Activated CD4-positive, alpha-beta T cell treated with anti-CD3 and anti-CD28 coated beads, Interleukin-2, amount 10 ng/mL, durations not matched to agents 7 days and 5 days (primary cell): Measurements from ENCODE around the gene KCNH2. TPM values are rescaled to one million over a fixed set of nuclear protein-coding genes. Genes with fewer than 3 reads are reported as not detected.
A peak's percentile ranks its signal among the peaks of the same experiment; 100 is the strongest.

Experiments
- CTCF ChIA-PET: fragments of 350-600 bp; sonication (Branson Sonifier 250); formaldehyde crosslinking; loops from one replicate; lab custom pipeline; 2021; ENCODE audit warnings: antibody characterized with exemption; lab: Charles Lee
- POLR2A ChIA-PET: fragments of 350-600 bp; sonication (Branson Sonifier 250); formaldehyde crosslinking; loops from one replicate; lab custom pipeline; 2021; ENCODE audit warnings: antibody characterized with exemption; lab: Charles Lee
- DNase-seq: peaks from one replicate; pipeline ENCODE4 v3.0.0-alpha.2; 2020
- H3K27ac Mint-ChIP-seq: one replicate; pipeline ENCODE4 v1.8.0; 2021; ENCODE audit warnings: mild to moderate bottlenecking, moderate library complexity, mixed read lengths
- H3K27me3 Mint-ChIP-seq: one replicate; pipeline ENCODE4 v1.8.0; 2021; ENCODE audit warnings: mixed read lengths
- H3K36me3 Mint-ChIP-seq: one replicate; pipeline ENCODE4 v1.8.0; 2021; ENCODE audit warnings: low read depth, mixed read lengths
- H3K4me1 Mint-ChIP-seq: one replicate; pipeline ENCODE4 v1.8.0; 2021; ENCODE audit warnings: mixed read lengths
- H3K4me3 Mint-ChIP-seq: one replicate; pipeline ENCODE4 v1.8.0; 2021; ENCODE audit warnings: mild to moderate bottlenecking, moderate library complexity, mixed read lengths
- H3K9me3 Mint-ChIP-seq: one replicate; pipeline ENCODE4 v1.8.0; 2021; ENCODE audit warnings: mixed read lengths
- total RNA-seq, 2 experiments: library from RNA; stranded (reverse); gene quantifications; one replicate each; pipeline ENCODE4 v1.2.3, GENCODE V29; 2021

Gene KCNH2
- total RNA-seq, 2 experiments from 2014 or later = 0.27 to 0.30 TPM

GRCh38 chr7:150959081-150959480, 19.0 kb downstream of the KCNH2 start:
- ChIA-PET POLR2A (no interaction called here), CTCF (interaction anchor here (0.6 to 1.4 kb wide), 3 partner anchors 27 to 69 kb away, joined by 3 read pairs; partner anchors contain the start of gene ABCB8)
- no peak for DNase-seq
- no peaks in the 10 kb centered on the region for H3K36me3 Mint-ChIP-seq
- no peaks in the 10 kb centered on the region for H3K9me3 Mint-ChIP-seq
- H3K4me1 Mint-ChIP-seq = peaks cover 15% of the 10 kb centered on the region
- no peak overlapping the region for H3K27ac Mint-ChIP-seq
- no peak overlapping the region for H3K4me3 Mint-ChIP-seq
- H3K27me3 Mint-ChIP-seq = peaks cover 38% of the 10 kb centered on the region

GRCh38 chr7:150958597-150958996, 19.5 kb downstream of the KCNH2 start:
- H3K9me3 Mint-ChIP-seq = no peaks in the 10 kb centered on the region
- peaks cover 15% of the 10 kb centered on the region for H3K4me1 Mint-ChIP-seq

GRCh38 chr7:150958062-150958552, 20.0 kb downstream of the KCNH2 start:
- CTCF ChIA-PET = interaction anchor here (0.6 to 0.7 kb wide), 2 partner anchors 44 to 90 kb away, joined by 3 to 4 read pairs; partner anchors contain the start of gene ASIC3
- H3K4me1 Mint-ChIP-seq = peaks cover 15% of the 10 kb centered on the region
- no peak for DNase-seq
- POLR2A ChIA-PET = no interaction called here
- peaks cover 38% of the 10 kb centered on the region for H3K27me3 Mint-ChIP-seq
- no peaks in the 10 kb centered on the region for H3K36me3 Mint-ChIP-seq
- H3K27ac Mint-ChIP-seq = no peak overlapping the region
- H3K4me3 Mint-ChIP-seq = no peak overlapping the region
- no peaks in the 10 kb centered on the region for H3K9me3 Mint-ChIP-seq

More at GRCh38 chr7:150958597-150958996, 19.5 kb downstream of the KCNH2 start:
- Mint-ChIP-seq H3K27me3 (peaks cover 38% of the 10 kb centered on the region), H3K27ac (no peak overlapping the region), H3K4me3 (no peak overlapping the region), H3K36me3 (no peaks in the 10 kb centered on the region)
- ChIA-PET POLR2A (no interaction called here), CTCF (interaction anchor here (0.6 to 1.4 kb wide), 2 partner anchors 70 to 90 kb away, joined by 3 read pairs; partner anchors contain the start of genes ABCB8 and ASIC3)
- no peak for DNase-seq

GRCh38 chr7:150957133-150958020, 20.7 kb downstream of the KCNH2 start:
- DNase-seq = no peak
- Mint-ChIP-seq H3K4me1 (peaks cover 14% of the 10 kb centered on the region), H3K9me3 (no peaks in the 10 kb centered on the region), H3K27me3 (peaks cover 38% of the 10 kb centered on the region), H3K27ac (peak overlapping the region; percentile 27), H3K4me3 (no peak overlapping the region), H3K36me3 (no peaks in the 10 kb centered on the region)
- CTCF ChIA-PET = interaction anchor here (0.7 kb wide), 1 partner anchor 43 kb away, joined by 4 read pairs; no protein-coding TSS in a partner anchor
- POLR2A ChIA-PET = no interaction called here

- Mint-ChIP-seq H3K4me1 (peaks cover 13% of the 10 kb centered on the region), H3K4me3 (no peak overlapping the region), H3K9me3 (no peaks in the 10 kb centered on the region), H3K27ac (no peak overlapping the region), H3K27me3 (peaks cover 38% of the 10 kb centered on the region), H3K36me3 (no peaks in the 10 kb centered on the region)
- no peak for DNase-seq
- CTCF ChIA-PET = no interaction called here
- POLR2A ChIA-PET = no interaction called here
These were observed 21.6 kb downstream of the KCNH2 start for GRCh38 chr7:150956395-150957132.

DNA sequence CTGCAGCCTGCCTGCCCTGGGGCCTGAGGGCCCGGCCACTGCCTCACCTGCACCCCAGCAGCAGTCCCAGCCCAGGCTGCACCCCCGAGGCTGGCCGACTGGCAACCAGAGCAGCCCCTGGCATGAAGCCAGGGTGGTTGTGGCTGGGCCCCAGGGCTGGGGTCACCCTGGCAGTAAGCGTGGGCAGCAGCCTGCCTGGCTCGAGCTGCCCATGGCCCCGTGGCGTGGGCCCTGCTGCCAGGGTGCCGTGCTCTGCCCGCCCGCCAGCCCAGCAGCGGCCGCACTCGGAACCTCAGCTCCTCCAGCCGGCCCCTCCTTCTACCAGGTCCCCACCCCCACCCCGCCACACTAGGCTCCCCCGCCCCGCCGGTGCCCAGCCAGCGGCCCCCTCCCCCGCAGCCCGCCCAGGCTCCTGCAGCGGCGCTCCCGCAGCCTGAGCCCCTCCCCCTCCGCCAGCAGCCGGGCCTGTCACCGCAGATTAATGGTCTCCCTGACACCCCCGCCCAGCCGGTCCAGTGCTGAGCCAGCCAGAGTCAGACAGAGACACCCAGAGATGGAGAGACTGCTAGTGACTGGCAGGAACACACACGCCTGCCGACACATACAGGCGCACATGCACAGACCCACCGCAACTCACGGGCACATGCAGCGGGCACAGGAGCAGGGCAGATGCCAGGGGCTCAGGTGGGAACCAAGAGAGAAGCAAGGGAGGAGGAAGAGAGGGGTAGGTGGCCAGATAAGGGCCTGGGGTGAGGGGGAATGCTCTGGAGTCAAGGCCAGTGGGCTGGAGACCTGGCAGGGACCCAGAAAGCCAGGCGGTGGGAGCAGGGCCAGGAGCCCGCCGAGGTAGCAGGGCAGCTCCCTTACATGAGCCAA, 22.4 kb downstream of the KCNH2 start:
- CTCF ChIA-PET = no interaction called here
- Mint-ChIP-seq H3K27ac (no peak overlapping the region), H3K27me3 (peaks cover 38% of the 10 kb centered on the region), H3K9me3 (no peaks in the 10 kb centered on the region), H3K4me1 (peaks cover 13% of the 10 kb centered on the region), H3K4me3 (no peak overlapping the region), H3K36me3 (no peaks in the 10 kb centered on the region)
- POLR2A ChIA-PET = no interaction called here
- no peak for DNase-seq

DNA sequence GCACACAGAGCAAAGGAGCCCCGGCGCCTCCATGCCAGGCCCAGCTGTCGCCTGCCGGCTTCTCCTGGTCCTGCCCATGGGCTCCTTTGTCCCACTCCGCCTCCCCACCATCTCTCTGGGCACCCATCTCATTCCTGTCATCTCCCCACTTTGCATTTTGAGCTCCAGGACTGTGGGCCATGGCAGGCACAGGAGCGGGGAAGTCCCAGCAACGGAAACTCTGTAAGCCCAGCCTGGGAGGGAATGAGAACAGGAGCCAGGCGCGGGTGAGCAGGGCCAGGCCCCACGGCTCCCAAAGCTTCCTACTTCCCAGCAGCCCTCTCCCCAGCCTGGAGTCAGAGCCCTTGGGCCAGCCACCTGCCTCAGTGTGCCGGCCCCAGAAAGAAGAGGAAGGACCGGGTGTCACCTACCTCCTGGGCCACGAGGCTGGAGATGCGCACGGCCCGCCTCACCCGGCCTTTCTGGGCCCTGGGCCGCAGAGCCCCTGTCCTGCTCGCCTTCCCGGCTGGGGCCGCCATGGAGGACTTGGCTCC, 23.1 kb downstream of the KCNH2 start:
- no peak overlapping the region for H3K27ac Mint-ChIP-seq
- H3K36me3 Mint-ChIP-seq = no peaks in the 10 kb centered on the region
- H3K9me3 Mint-ChIP-seq = no peaks in the 10 kb centered on the region
- peaks cover 9% of the 10 kb centered on the region for H3K4me1 Mint-ChIP-seq
- ChIA-PET CTCF (no interaction called here), POLR2A (no interaction called here)
- H3K27me3 Mint-ChIP-seq = peaks cover 34% of the 10 kb centered on the region
- DNase-seq = no peak
- H3K4me3 Mint-ChIP-seq = no peak overlapping the region

GRCh38 chr7:150954201-150954985, 23.7 kb downstream of the KCNH2 start:
- no peaks in the 10 kb centered on the region for H3K36me3 Mint-ChIP-seq
- CTCF ChIA-PET = interaction anchor here (0.6 to 1.5 kb wide), 4 partner anchors 8 to 63 kb away, joined by 3 to 6 read pairs (median 4); no protein-coding TSS in a partner anchor
- POLR2A ChIA-PET = no interaction called here
- H3K4me1 Mint-ChIP-seq = peaks cover 6% of the 10 kb centered on the region
- H3K9me3 Mint-ChIP-seq = no peaks in the 10 kb centered on the region
- H3K27ac Mint-ChIP-seq = no peak overlapping the region
- no peak for DNase-seq
- no peak overlapping the region for H3K4me3 Mint-ChIP-seq
- peaks cover 29% of the 10 kb centered on the region for H3K27me3 Mint-ChIP-seq

DNA sequence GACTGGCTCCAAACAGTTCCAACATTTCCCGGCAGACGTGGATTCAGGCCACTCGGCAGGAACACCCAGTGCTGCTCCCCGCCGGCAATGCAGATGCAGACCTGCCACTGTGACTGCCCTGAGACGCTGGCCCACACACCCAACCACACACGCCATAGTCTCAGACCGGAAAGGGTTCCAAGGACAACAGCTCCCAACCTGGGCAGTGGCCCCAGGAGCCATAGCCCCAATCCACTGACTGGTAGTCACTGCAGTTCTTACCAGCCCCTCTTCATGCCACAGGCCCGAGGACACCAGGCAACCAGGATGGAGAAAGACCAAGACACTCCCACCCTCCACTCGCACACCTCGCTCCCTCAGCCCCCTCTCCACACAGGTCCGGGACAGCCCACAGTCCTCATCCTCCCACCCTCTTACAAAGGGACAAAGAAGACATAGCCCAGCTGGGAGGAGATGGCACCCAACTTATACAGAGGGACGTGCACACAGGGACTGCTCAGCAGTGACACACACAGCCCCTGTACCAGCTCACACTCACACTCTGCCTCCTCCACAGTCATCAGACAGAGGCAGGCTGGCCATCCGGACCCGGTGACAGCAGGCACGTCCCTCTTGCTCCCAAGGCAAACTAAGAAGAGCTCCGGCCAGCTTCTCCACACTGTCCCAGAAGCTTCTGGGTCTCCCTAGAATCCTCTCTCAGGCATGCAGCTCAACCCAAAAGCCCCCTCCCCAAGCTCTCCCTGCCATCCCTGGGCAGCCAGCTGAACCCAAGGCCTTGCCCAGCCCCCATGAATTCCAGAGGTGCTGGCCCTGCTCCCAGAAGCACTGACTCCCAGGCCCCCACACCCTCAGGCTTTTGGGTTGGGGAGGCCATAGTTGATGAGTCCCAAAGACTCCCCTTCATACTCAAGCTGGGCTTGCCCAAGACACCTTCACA, 24.8 kb downstream of the KCNH2 start:
- Mint-ChIP-seq H3K4me3 (no peak overlapping the region), H3K27me3 (peaks cover 19% of the 10 kb centered on the region), H3K4me1 (peaks cover 4% of the 10 kb centered on the region), H3K27ac (no peak overlapping the region), H3K36me3 (no peaks in the 10 kb centered on the region), H3K9me3 (no peaks in the 10 kb centered on the region)
- no peak for DNase-seq
- CTCF ChIA-PET = interaction anchor here (0.6 to 1.5 kb wide), 5 partner anchors 9 to 170 kb away, joined by 3 to 4 read pairs (median 3); no protein-coding TSS in a partner anchor
- POLR2A ChIA-PET = no interaction called here

- POLR2A ChIA-PET = no interaction called here
- H3K4me3 Mint-ChIP-seq = no peak overlapping the region
- CTCF ChIA-PET = interaction anchor here (0.9 kb wide), 1 partner anchor 10 kb away, joined by 3 read pairs; no protein-coding TSS in a partner anchor
- H3K9me3 Mint-ChIP-seq = no peaks in the 10 kb centered on the region
- peaks cover 4% of the 10 kb centered on the region for H3K4me1 Mint-ChIP-seq
- no peak overlapping the region for H3K27ac Mint-ChIP-seq
- H3K27me3 Mint-ChIP-seq = peaks cover 18% of the 10 kb centered on the region
- H3K36me3 Mint-ChIP-seq = no peaks in the 10 kb centered on the region
- no peak for DNase-seq
These were observed 25.6 kb downstream of the KCNH2 start for GRCh38 chr7:150952331-150953050.
